ENCODE data around the gene ACER3. TPM values are rescaled to one million over a fixed set of nuclear protein-coding genes. Genes with fewer than 3 reads are reported as not detected.

ACER3 gene
- total RNA-seq, 1 donor from 2014 or later, result 17.3 TPM

GRCh38 chr11:76980196-76980595 is 119.5 kb downstream of the ACER3 start:
- H3K27me3 Mint-ChIP-seq (ENCODE audit: unreplicated experiment), result peaks cover 2% of the 10 kb centered on the region
- no peaks in the 10 kb centered on the region for H3K4me1 Mint-ChIP-seq (ENCODE audit: unreplicated experiment)
- no peak overlapping the region for H3K27ac Mint-ChIP-seq (ENCODE audit: unreplicated experiment)
- DNase-seq (ENCODE audit: low spot score), result no peak
- peaks cover 11% of the 10 kb centered on the region for H3K36me3 Mint-ChIP-seq (ENCODE audit: low read depth, unreplicated experiment)
- H3K9me3 Mint-ChIP-seq (ENCODE audit: unreplicated experiment), result no peaks in the 10 kb centered on the region
- TF ChIP-seq CTCF (IDR thresholded peaks at IDR 0.05; ENCODE audit: unreplicated experiment), result no peak
- H3K4me3 Mint-ChIP-seq (ENCODE audit: unreplicated experiment), result no peak overlapping the region

- Mint-ChIP-seq H3K4me1 (ENCODE audit: unreplicated experiment) (peaks cover 9% of the 10 kb centered on the region), H3K9me3 (ENCODE audit: unreplicated experiment) (no peaks in the 10 kb centered on the region), H3K27me3 (ENCODE audit: unreplicated experiment) (no peaks in the 10 kb centered on the region), H3K27ac (ENCODE audit: unreplicated experiment) (no peak overlapping the region), H3K4me3 (ENCODE audit: unreplicated experiment) (no peak overlapping the region), H3K36me3 (ENCODE audit: low read depth, unreplicated experiment) (peaks cover 6% of the 10 kb centered on the region)
- DNase-seq (ENCODE audit: low spot score), result no peak
- no peak for TF ChIP-seq CTCF (IDR thresholded peaks at IDR 0.05; ENCODE audit: unreplicated experiment)
Measured at GRCh38 chr11:76984743-76985142, 124.0 kb downstream of the ACER3 start.

DNA sequence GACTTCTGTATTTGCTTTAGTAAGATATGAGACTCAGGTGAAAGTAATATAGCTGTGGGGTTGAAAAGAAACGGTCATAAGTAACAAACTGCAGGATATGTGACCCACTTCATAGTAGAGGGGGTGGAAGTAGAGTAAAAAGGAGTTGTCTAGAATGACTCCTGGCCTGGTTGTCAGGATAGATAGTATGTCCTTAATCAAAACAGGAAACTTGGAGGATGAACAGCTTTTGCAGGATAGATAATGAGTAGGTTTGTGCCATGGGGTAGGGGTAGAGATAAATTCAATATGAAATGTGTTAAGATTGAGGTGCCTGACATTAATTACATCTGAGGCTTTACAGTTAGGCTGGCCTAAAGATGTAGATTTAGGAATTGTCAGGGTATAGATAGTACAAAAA is 126.5 kb downstream of the ACER3 start:
- no peak for TF ChIP-seq CTCF (IDR thresholded peaks at IDR 0.05; ENCODE audit: unreplicated experiment)
- H3K36me3 Mint-ChIP-seq (ENCODE audit: low read depth, unreplicated experiment), result peaks cover 6% of the 10 kb centered on the region
- H3K4me1 Mint-ChIP-seq (ENCODE audit: unreplicated experiment), result peaks cover 9% of the 10 kb centered on the region
- H3K4me3 Mint-ChIP-seq (ENCODE audit: unreplicated experiment), result no peak overlapping the region
- H3K9me3 Mint-ChIP-seq (ENCODE audit: unreplicated experiment), result no peaks in the 10 kb centered on the region
- no peaks in the 10 kb centered on the region for H3K27me3 Mint-ChIP-seq (ENCODE audit: unreplicated experiment)
- no peak for DNase-seq (ENCODE audit: low spot score)
- H3K27ac Mint-ChIP-seq (ENCODE audit: unreplicated experiment), result no peak overlapping the region

- Mint-ChIP-seq H3K4me1 (ENCODE audit: unreplicated experiment) (peaks cover 9% of the 10 kb centered on the region), H3K27ac (ENCODE audit: unreplicated experiment) (no peak overlapping the region)
Measured at GRCh38 chr11:76990628-76991027, 129.9 kb downstream of the ACER3 start.

GRCh38 chr11:76995081-76995576 is 134.4 kb downstream of the ACER3 start:
- TF ChIP-seq CTCF (IDR thresholded peaks at IDR 0.05; ENCODE audit: unreplicated experiment), result no peak
- no peaks in the 10 kb centered on the region for H3K4me1 Mint-ChIP-seq (ENCODE audit: unreplicated experiment)
- no peaks in the 10 kb centered on the region for H3K9me3 Mint-ChIP-seq (ENCODE audit: unreplicated experiment)
- DNase-seq (ENCODE audit: low spot score), result no peak
- H3K4me3 Mint-ChIP-seq (ENCODE audit: unreplicated experiment), result no peak overlapping the region
- no peaks in the 10 kb centered on the region for H3K27me3 Mint-ChIP-seq (ENCODE audit: unreplicated experiment)
- no peak overlapping the region for H3K27ac Mint-ChIP-seq (ENCODE audit: unreplicated experiment)
- H3K36me3 Mint-ChIP-seq (ENCODE audit: low read depth, unreplicated experiment), result no peaks in the 10 kb centered on the region

More at GRCh38 chr11:76990628-76991027, 129.9 kb downstream of the ACER3 start:
- no peak for DNase-seq (ENCODE audit: low spot score)
- Mint-ChIP-seq H3K9me3 (ENCODE audit: unreplicated experiment) (no peaks in the 10 kb centered on the region), H3K36me3 (ENCODE audit: low read depth, unreplicated experiment) (peaks cover 6% of the 10 kb centered on the region), H3K4me3 (ENCODE audit: unreplicated experiment) (no peak overlapping the region), H3K27me3 (ENCODE audit: unreplicated experiment) (no peaks in the 10 kb centered on the region)
- no peak for TF ChIP-seq CTCF (IDR thresholded peaks at IDR 0.05; ENCODE audit: unreplicated experiment)

Measured in endothelial cell (in vitro differentiated cells).